ENCODE results near the gene TPST2. TPM values are rescaled to one million over a fixed set of nuclear protein-coding genes. Genes with fewer than 3 reads are reported as not detected.

Gene TPST2
- total RNA-seq, 1 donor from 2014 or later = 14.2 TPM

DNA sequence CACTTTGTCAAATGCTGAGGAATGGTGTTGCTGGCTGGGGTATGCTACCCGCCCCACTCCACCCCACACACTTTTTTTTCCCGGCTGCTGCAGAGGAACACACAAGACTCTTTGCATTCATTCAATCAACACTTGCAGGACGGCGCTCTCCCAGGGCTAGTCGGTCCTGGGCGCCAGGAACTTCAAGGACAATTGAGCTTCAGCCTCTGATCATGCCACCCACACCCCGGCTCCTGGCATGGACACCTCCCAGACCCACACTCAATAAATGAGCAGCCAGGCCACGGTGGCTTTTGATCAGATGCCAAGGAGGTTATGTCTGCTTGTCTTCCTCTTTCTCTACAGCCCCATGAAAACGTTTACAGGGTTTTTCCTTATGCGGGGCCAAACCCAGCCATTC, 19.8 kb downstream of the TPST2 start:
- Mint-ChIP-seq H3K4me3 (ENCODE audit: low read depth) (no peak overlapping the region), H3K36me3 (ENCODE audit: low read depth) (no peaks in the 10 kb centered on the region), H3K4me1 (ENCODE audit: low read depth) (peaks cover 10% of the 10 kb centered on the region), H3K27me3 (ENCODE audit: low read depth) (no peaks in the 10 kb centered on the region), H3K27ac (no peak overlapping the region), H3K9me3 (no peaks in the 10 kb centered on the region)
- no peak for DNase-seq (ENCODE audit: low spot score)
- intact Hi-C loops (cut with micrococcal nuclease) = no loop called here

DNA sequence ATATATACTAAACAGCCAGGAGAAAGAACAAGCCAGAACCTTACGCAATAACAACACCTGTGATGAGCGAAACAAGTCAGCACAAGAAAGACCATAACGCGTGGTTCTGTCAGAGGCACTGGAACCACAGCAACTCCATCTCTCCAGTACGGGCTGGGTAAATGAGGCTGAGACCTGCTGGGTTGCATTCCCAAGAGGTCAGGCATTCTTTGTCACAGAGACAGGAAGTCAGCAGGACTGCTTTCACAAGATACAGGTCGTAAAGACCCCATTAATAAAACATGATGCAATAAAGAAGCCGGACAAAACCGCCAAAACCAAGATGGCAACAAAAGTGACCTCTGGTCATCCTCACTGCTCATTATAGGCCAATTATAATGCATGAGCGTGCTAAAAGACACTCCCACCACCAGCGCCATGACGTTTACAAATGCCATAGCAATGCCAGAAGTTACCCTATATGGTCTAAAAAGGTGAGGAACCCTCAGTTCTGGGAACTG, 21.7 kb downstream of the TPST2 start:
- Mint-ChIP-seq H3K27me3 (ENCODE audit: low read depth) (no peaks in the 10 kb centered on the region), H3K36me3 (ENCODE audit: low read depth) (peaks cover 3% of the 10 kb centered on the region), H3K27ac (no peak overlapping the region), H3K9me3 (no peaks in the 10 kb centered on the region), H3K4me1 (ENCODE audit: low read depth) (peaks cover 6% of the 10 kb centered on the region), H3K4me3 (ENCODE audit: low read depth) (no peak overlapping the region)
- intact Hi-C loops (cut with micrococcal nuclease) = no loop called here
- no peak for DNase-seq (ENCODE audit: low spot score)

DNA sequence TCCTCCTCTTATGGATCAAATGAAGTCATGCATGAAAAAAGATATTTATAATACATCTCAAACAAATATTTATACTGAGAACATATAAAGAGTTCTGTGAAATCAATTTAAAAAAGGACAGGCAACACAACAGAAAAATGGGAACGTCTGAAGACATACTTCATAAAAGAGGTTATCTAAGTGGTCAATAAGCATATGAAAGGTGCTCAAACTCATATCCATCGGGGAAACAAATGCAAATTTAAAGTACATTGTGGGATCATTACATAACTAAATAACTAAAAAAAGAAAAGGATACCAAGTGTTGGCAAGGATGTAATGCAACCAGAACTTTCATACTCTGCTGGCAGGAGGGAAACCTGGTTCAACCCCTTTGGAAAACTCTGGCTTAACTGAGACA, 22.3 kb downstream of the TPST2 start:
- H3K4me1 Mint-ChIP-seq (ENCODE audit: low read depth) = peaks cover 6% of the 10 kb centered on the region
- no peaks in the 10 kb centered on the region for H3K27me3 Mint-ChIP-seq (ENCODE audit: low read depth)

DNA sequence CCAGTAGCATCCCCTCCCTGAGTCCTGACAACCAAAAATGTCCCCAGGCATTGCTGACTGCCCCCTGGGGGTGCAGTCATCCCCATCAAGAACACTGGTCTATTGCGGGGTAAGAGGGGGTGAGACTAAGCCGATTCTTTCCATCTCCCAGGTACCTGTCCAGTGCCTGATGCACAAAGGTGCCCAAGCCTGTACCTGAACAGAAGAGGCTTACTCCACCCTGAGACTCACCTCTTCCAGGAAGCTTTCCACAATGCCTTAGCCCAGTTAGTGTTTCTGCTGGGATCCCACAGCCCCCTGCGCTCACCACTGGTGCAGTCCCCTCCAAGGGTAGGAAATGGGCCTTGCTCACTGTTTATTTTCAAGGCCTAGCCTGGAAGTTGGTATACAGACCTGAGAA, 22.9 kb downstream of the TPST2 start:
- Mint-ChIP-seq H3K27ac (no peak overlapping the region), H3K27me3 (ENCODE audit: low read depth) (no peaks in the 10 kb centered on the region), H3K36me3 (ENCODE audit: low read depth) (peaks cover 3% of the 10 kb centered on the region), H3K4me1 (ENCODE audit: low read depth) (peaks cover 6% of the 10 kb centered on the region), H3K9me3 (no peaks in the 10 kb centered on the region), H3K4me3 (ENCODE audit: low read depth) (no peak overlapping the region)
- DNase-seq (ENCODE audit: low spot score) = no peak
- intact Hi-C loops (cut with micrococcal nuclease) = no loop called here

More for the DNA sequence above, 22.3 kb downstream of the TPST2 start:
- Mint-ChIP-seq H3K36me3 (ENCODE audit: low read depth) (peaks cover 3% of the 10 kb centered on the region), H3K9me3 (no peaks in the 10 kb centered on the region), H3K4me3 (ENCODE audit: low read depth) (no peak overlapping the region), H3K27ac (no peak overlapping the region)
- intact Hi-C loops (cut with micrococcal nuclease) = no loop called here
- no peak for DNase-seq (ENCODE audit: low spot score)

DNA sequence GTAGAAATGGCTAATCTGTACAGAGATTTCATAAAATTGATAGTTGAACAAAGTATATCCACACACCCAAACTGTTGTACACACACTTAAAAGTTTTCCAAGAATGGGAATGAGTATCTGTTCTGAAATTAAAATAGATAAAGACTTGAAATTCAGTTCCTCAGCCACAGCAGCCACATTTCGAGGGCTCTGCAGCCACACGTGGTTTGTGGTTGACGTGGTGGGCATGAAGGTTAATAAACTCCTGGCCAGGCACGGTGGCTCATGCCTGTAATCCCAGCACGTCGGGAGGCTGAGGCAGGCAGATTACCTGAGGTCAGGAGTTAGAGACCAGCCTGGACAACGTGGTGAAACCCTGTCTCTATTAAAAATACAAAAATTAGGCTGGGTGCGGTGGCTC, 24.0 kb downstream of the TPST2 start:
- no peak overlapping the region for H3K4me3 Mint-ChIP-seq (ENCODE audit: low read depth)
- H3K4me1 Mint-ChIP-seq (ENCODE audit: low read depth) = peaks cover 6% of the 10 kb centered on the region
- no peak for DNase-seq (ENCODE audit: low spot score)
- intact Hi-C loops (cut with micrococcal nuclease) = no loop called here
- no peak overlapping the region for H3K27ac Mint-ChIP-seq
- H3K9me3 Mint-ChIP-seq = no peaks in the 10 kb centered on the region
- peaks cover 3% of the 10 kb centered on the region for H3K36me3 Mint-ChIP-seq (ENCODE audit: low read depth)
- no peaks in the 10 kb centered on the region for H3K27me3 Mint-ChIP-seq (ENCODE audit: low read depth)

DNA sequence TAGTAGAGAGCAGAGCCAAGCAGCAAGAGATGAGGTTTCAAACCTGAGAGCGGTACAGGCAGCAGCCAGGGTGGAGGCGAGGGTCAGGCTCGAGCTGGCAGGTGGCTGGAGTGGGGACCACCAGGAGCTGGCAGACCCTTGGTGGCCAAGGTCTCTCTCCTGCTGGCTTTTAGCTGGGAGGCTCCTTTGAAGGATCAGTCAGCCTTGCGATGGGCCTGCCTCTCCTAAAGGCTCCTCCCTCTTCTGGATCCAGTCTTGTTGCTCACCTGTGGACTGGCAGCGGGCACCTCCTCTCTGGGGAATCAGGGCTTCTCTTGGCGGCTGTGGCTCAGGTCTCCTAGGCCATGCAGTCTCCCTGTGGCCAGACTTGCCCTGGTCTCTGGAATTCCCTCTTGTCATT, 24.8 kb downstream of the TPST2 start:
- Mint-ChIP-seq H3K27me3 (ENCODE audit: low read depth) (no peaks in the 10 kb centered on the region), H3K27ac (no peak overlapping the region), H3K9me3 (no peaks in the 10 kb centered on the region), H3K4me3 (ENCODE audit: low read depth) (no peak overlapping the region), H3K36me3 (ENCODE audit: low read depth) (peaks cover 3% of the 10 kb centered on the region), H3K4me1 (ENCODE audit: low read depth) (peaks cover 2% of the 10 kb centered on the region)
- no peak for DNase-seq (ENCODE audit: low spot score)
- intact Hi-C loops (cut with micrococcal nuclease) = no loop called here

DNA sequence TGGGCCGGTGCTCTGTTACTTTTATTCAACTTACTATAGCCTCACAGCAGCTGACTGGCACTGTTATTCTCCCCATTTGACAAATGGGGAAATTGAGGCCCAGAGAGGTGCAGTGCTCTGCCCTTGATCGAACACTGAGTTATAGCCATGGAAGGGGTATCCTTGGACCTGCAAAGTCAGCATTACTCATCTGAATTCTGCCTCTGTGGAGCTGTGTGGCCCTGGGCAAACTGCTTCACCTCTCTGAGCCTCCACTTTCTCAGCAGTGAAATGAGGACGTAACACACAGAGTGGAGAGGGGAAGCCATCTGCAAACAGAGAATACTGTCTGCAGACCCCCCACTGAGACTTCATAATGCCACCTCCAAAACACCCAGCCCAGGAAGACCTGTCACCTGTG, 25.3 kb downstream of the TPST2 start:
- Mint-ChIP-seq H3K4me1 (ENCODE audit: low read depth) (no peaks in the 10 kb centered on the region), H3K27me3 (ENCODE audit: low read depth) (no peaks in the 10 kb centered on the region), H3K9me3 (no peaks in the 10 kb centered on the region), H3K4me3 (ENCODE audit: low read depth) (no peak overlapping the region), H3K36me3 (ENCODE audit: low read depth) (peaks cover 3% of the 10 kb centered on the region), H3K27ac (no peak overlapping the region)
- DNase-seq (ENCODE audit: low spot score) = no peak
- intact Hi-C loops (cut with micrococcal nuclease) = no loop called here

DNA sequence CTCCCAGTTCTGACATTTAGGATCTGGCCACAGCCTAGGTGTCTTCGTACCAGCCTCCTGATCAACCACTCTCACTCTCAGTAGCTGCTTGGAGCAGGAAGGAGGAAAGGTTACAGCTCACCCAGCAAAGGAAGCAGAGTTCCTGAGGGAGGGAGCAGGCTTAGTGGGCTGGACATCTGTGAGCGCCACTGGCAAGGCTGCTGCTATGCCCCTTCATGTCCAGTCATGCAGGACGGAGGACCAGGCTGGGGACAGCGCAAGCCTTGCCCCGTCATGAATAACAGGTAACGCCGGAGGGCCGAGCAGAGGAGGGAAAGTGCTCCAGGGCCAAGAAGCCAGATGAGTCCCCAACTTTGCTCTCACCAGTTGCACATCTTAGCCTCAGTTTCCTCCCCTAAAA, 25.8 kb downstream of the TPST2 start:
- no peak for DNase-seq (ENCODE audit: low spot score)
- no peaks in the 10 kb centered on the region for H3K27me3 Mint-ChIP-seq (ENCODE audit: low read depth)
- H3K27ac Mint-ChIP-seq = no peak overlapping the region
- H3K9me3 Mint-ChIP-seq = no peaks in the 10 kb centered on the region
- intact Hi-C loops (cut with micrococcal nuclease) = no loop called here
- H3K4me1 Mint-ChIP-seq (ENCODE audit: low read depth) = no peaks in the 10 kb centered on the region
- H3K36me3 Mint-ChIP-seq (ENCODE audit: low read depth) = peaks cover 3% of the 10 kb centered on the region
- no peak overlapping the region for H3K4me3 Mint-ChIP-seq (ENCODE audit: low read depth)

DNA sequence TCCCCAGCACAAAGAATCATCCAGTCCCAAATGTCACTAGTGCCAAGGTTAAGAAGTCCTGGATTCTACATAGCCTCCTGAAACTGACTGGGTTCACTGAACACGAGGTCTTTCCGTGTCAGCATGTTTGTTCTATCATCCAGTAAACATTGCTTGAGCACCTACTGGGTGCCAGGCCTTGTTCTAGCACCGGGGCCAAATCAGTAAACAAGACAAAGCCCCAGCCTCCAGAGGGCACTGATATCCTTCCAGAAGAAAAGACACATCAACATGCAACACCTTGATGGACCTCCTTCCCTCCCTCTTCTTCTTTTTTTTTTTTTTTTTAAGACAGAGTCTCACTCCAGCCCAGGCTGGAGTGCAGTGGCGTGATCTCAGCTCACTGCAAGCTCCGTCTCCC, 26.9 kb downstream of the TPST2 start:
- Mint-ChIP-seq H3K4me1 (ENCODE audit: low read depth) (no peaks in the 10 kb centered on the region), H3K36me3 (ENCODE audit: low read depth) (peaks cover 3% of the 10 kb centered on the region), H3K4me3 (ENCODE audit: low read depth) (no peak overlapping the region), H3K27me3 (ENCODE audit: low read depth) (no peaks in the 10 kb centered on the region), H3K9me3 (no peaks in the 10 kb centered on the region), H3K27ac (no peak overlapping the region)
- intact Hi-C loops (cut with micrococcal nuclease) = no loop called here
- no peak for DNase-seq (ENCODE audit: low spot score)

DNA sequence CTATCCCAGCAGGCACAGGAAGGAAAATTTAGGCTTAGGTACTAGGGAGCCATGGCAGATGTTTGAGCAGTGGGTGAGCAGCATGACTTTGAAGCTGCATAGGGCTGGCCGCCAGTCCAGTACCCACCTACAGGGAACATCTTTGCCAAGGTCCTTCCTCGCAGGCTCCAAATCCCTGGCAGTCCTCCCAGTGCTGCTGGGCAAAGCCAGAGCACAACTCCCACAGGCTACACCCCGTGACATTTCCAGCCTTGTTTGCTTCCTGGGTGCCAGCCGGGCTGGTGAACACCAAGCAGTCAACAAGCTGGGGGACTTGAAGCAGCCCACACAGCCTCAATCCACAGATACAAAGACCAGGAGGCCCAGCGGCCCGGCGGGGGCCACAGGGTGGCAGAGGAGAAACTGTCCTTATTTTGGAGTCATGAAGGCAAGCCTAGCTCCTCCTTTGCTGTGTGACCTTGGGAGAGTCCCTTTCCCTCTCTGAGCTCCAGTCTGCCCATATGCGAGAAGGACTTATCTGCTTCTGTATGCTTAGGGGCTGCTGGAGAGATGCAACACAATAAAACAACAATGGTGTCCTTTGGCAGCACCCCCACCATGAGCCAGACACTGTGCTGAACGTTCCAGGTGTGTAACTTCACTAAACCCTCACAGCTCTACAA, 28.0 kb downstream of the TPST2 start:
- Mint-ChIP-seq H3K4me3 (ENCODE audit: low read depth) (no peak overlapping the region), H3K4me1 (ENCODE audit: low read depth) (no peaks in the 10 kb centered on the region), H3K36me3 (ENCODE audit: low read depth) (peaks cover 3% of the 10 kb centered on the region), H3K27me3 (ENCODE audit: low read depth) (no peaks in the 10 kb centered on the region), H3K9me3 (no peaks in the 10 kb centered on the region), H3K27ac (no peak overlapping the region)
- intact Hi-C loops (cut with micrococcal nuclease) = no loop called here
- DNase-seq (ENCODE audit: low spot score) = no peak

DNA sequence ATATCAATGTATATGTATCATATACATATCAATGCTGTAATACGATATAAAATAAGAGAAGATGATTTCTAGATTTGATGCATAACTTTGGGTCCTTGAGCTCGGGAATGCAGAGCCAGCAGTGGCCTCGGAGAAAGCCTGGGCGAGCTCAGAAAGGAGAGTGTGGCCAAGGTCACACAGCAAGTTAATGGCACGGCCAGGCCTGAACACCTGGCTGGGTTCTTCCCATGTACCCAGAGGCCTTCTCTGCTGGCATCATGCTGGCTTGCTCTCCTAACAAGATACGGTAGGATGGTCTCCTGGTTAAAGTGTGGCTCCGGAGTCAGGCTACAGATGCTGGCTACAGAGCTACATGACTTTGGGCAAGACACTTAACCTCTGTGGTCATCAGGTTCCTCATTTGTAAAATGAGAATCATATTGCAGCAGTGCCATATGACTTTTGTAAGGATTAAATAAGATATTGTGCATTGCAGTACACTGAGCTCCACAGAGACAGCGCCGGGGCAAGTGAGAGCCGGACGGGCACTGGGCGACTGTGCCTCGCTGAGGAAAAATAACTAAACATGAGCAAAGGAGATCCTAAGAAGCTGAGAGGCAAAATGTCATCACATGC, 29.9 kb downstream of the TPST2 start:
- Mint-ChIP-seq H3K4me3 (ENCODE audit: low read depth) (no peak overlapping the region), H3K27me3 (ENCODE audit: low read depth) (no peaks in the 10 kb centered on the region), H3K4me1 (ENCODE audit: low read depth) (no peaks in the 10 kb centered on the region), H3K36me3 (ENCODE audit: low read depth) (peaks cover 3% of the 10 kb centered on the region), H3K27ac (no peak overlapping the region), H3K9me3 (no peaks in the 10 kb centered on the region)
- DNase-seq (ENCODE audit: low spot score) = no peak
- intact Hi-C loops (cut with micrococcal nuclease) = no loop called here

DNA sequence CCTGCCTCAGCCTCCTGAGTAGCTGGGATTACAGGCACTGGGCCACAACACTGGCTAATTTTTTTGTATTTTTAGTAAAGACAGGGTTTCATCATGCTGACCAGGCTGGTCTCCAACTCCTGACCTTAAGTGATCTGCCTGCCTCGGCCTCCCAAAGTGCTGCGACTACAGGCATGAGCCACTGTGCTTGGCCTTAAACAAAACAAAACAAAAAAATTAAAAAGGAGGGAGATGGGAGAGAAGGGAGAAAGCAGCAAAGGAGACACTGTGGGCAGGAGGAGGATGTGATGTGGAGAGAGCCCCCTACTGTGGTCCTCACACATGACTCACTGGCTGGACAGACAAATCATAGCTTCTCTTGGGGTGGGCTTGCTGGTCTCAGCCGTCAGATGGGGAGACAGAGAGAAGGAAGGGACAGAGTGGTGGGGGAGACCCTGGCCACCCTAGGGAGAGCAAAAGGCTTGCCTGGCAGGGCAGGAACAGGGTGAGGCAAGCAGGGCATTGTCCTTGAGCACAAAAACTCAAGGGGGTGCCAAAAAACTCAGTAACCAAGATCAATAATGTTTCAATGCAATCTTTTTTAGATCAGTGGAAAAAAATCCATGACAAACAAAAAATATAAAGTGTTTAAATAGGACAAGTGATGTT, 31.6 kb downstream of the TPST2 start:
- H3K27me3 Mint-ChIP-seq (ENCODE audit: low read depth) = no peaks in the 10 kb centered on the region
- H3K27ac Mint-ChIP-seq = no peak overlapping the region
- no peak for DNase-seq (ENCODE audit: low spot score)
- H3K4me1 Mint-ChIP-seq (ENCODE audit: low read depth) = no peaks in the 10 kb centered on the region
- H3K4me3 Mint-ChIP-seq (ENCODE audit: low read depth) = no peak overlapping the region
- intact Hi-C loops (cut with micrococcal nuclease) = no loop called here
- H3K9me3 Mint-ChIP-seq = no peaks in the 10 kb centered on the region
- no peaks in the 10 kb centered on the region for H3K36me3 Mint-ChIP-seq (ENCODE audit: low read depth)

DNA sequence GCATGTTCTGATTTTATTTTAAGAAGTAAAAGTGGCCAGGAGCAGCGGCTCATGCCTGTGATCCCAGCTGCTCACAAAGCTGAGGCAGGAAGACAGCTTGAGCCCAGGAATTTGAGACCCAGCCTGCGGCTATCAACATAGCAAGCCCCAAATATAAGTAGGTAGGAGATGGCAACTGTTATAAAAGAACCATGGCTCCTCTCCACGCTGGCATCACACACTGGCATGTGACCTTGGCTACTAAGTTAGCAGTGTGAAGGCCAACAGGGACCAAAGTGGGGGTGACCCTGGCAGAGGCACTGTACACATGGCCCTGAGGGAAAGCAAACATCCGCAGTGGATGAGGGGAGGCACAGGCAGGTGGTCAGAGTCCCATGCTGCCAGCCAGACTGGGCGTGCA, 33.0 kb downstream of the TPST2 start:
- Mint-ChIP-seq H3K27ac (no peak overlapping the region), H3K27me3 (ENCODE audit: low read depth) (no peaks in the 10 kb centered on the region), H3K4me1 (ENCODE audit: low read depth) (no peaks in the 10 kb centered on the region), H3K9me3 (no peaks in the 10 kb centered on the region), H3K36me3 (ENCODE audit: low read depth) (no peaks in the 10 kb centered on the region), H3K4me3 (ENCODE audit: low read depth) (no peak overlapping the region)
- intact Hi-C loops (cut with micrococcal nuclease) = no loop called here
- no peak for DNase-seq (ENCODE audit: low spot score)

Data from activated T-helper 2 cell treated with anti-CD3 and anti-CD28 coated beads, Interferon-gamma antibody, Interleukin-2, Interleukin-4, amounts not matched to agents 10 μg/mL and 5 μg/mL and 100 μg/mL, durations not matched to agents 14 hours and 24 hours and 36 hours (primary cell).